PC-3 (cell line): ENCODE measurements around the gene GFOD2. TPM values are rescaled to one million over a fixed set of nuclear protein-coding genes. Genes with fewer than 3 reads are reported as not detected.

Experiments
- ATAC-seq: fragments of 200-7000 bp; cut with Tn5 transposase; 2 replicates; pipeline ENCODE4 v1.9.1; 2020; ENCODE audit warnings: mild to moderate bottlenecking, moderate library complexity
- BruUV-seq: library from RNA; stranded (reverse); fragments of 400-500 nt; replicated peaks from 2 replicates; lab custom pipeline; 2021; lab: Mats Ljungman, UMichigan
- CTCF ChIA-PET: fragments of 300-600 bp; sonication (Branson Sonifier 250); formaldehyde crosslinking; loops from one replicate; lab custom pipeline; 2022; ENCODE audit warnings: antibody characterized with exemption; lab: Charles Lee
- POLR2A ChIA-PET: fragments of 300-600 bp; sonication (Branson Sonifier 250); formaldehyde crosslinking; loops from one replicate; lab custom pipeline; 2022; ENCODE audit warnings: antibody characterized with exemption; ENCODE audit not compliant: unreplicated experiment; lab: Charles Lee
- DNase-seq: peaks from one replicate; pipeline ENCODE4 v3.0.0-alpha.2; 2015
- H2AFZ ChIP-seq: fragments of 300-600 bp; sonication (generic); 2 replicates; pipeline ENCODE4 v1.6.0; 2016; ENCODE audit warnings: antibody characterized with exemption, low read length
- H3F3A ChIP-seq: fragments of 300-600 bp; sonication (generic); one replicate; pipeline ENCODE4 v1.6.0; 2017; ENCODE audit warnings: antibody characterized with exemption, low read length, control low read depth, mild to moderate bottlenecking; ENCODE audit not compliant: unreplicated experiment
- H3K27ac ChIP-seq: fragments of 300-600 bp; sonication (generic); 2 replicates; pipeline ENCODE4 v1.5.1; 2016; ENCODE audit warnings: mild to moderate bottlenecking, low read length
- H3K27me3 ChIP-seq: fragments of 300-600 bp; sonication (generic); 2 replicates; pipeline ENCODE4 v1.6.1; 2016; ENCODE audit warnings: low read length, mixed read lengths
- H3K36me3 ChIP-seq: fragments of 300-600 bp; sonication (generic); 2 replicates; pipeline ENCODE4 v1.6.1; 2016; ENCODE audit warnings: low read depth, mixed run types, low read length, mixed read lengths
- H3K4me1 ChIP-seq: fragments of 300-600 bp; sonication (generic); 2 replicates; pipeline ENCODE4 v1.5.1; 2016; ENCODE audit warnings: low read length; ENCODE audit not compliant: insufficient read depth
- H3K4me2 ChIP-seq: fragments of 300-600 bp; sonication (generic); 2 replicates; pipeline ENCODE4 v1.6.0; 2016; ENCODE audit warnings: low read length
- H3K4me3 ChIP-seq: fragments of 300-600 bp; sonication (generic); 2 replicates; pipeline ENCODE4 v1.5.1; 2016; ENCODE audit warnings: mild to moderate bottlenecking, low read length, mixed read lengths
- H3K79me2 ChIP-seq: fragments of 300-600 bp; sonication (generic); 2 replicates; pipeline ENCODE4 v1.6.1; 2017; ENCODE audit warnings: low read length, mixed read lengths
- H3K9ac ChIP-seq: fragments of 300-600 bp; sonication (generic); 2 replicates; pipeline ENCODE4 v1.6.0; 2016; ENCODE audit warnings: mild to moderate bottlenecking, low read length
- H3K9me2 ChIP-seq: fragments of 300-600 bp; sonication (generic); replicated peaks from 2 replicates; pipeline ENCODE4 v1.6.1; 2016; ENCODE audit warnings: mixed run types, low read length, mixed read lengths
- H3K9me3 ChIP-seq: fragments of 300-600 bp; sonication (generic); 2 replicates; pipeline ENCODE4 v1.6.1; 2016; ENCODE audit warnings: low read length, mixed read lengths
- H4K20me1 ChIP-seq: fragments of 300-600 bp; sonication (generic); 2 replicates; pipeline ENCODE4 v1.6.1; 2016; ENCODE audit warnings: low read length, mixed read lengths
- EZH2 ChIP-seq: fragments of 300-600 bp; sonication (generic); IDR thresholded peaks from one replicate; pipeline ENCODE4 v1.6.1; 2017; ENCODE audit warnings: antibody characterized with exemption, mild to moderate bottlenecking, low read length; ENCODE audit not compliant: unreplicated experiment
- EZH2phosphoT487 ChIP-seq: fragments of 300-600 bp; sonication (generic); IDR thresholded peaks from 2 replicates; pipeline ENCODE4 v1.6.1; 2018; ENCODE audit warnings: mild to moderate bottlenecking, antibody characterized with exemption, low read length, borderline replicate concordance
- intact Hi-C: fragments of 100-400 bp; cut with micrococcal nuclease; formaldehyde crosslinking; loops from 2 replicates; pipeline ENCODE4 v1.9.0; 2023
- total RNA-seq: library from RNA; depleted of rRNA; stranded (reverse); fragments of >200 nt; gene quantifications from 2 replicates; pipeline ENCODE4 v1.2.3, GENCODE V29; 2014
- TF ChIP-seq, protein P1 (sequence below): fragments of 300-600 bp; sonication (generic); conservative IDR thresholded peaks from 2 replicates; pipeline ENCODE4 v1.5.1; 2017; ENCODE audit warnings: antibody characterized with exemption, low read depth, mild to moderate bottlenecking, low read length

Gene GFOD2
- total RNA-seq, 1 experiment from 2014 or later: 21.8 TPM

DNA sequence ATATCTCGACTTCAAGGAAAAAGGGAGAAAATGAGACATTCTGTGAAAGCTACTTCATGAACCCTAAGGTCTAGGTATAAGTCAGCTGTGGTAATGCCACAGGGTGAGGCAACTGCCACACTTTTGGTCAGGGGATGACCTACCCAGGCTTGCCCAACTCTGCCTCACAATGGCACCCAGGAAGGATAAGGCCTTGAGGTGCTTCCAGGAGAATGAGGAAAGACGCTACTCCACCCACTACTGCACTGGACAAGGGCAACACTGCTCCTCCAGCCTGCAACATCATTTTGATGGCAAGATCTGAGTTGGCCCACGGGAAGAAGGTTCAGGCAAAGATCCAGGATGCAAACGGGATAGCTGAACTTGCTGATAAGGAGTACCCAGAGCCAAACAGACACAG, 22.0 kb upstream of the GFOD2 start:
- Histone ChIP-seq H3K27me3 (no peaks in the 10 kb centered on the region), H3F3A (no peaks in the 10 kb centered on the region), H3K27ac (no peak overlapping the region), H3K9me2 (no peaks in the 10 kb centered on the region), H3K79me2 (no peaks in the 10 kb centered on the region), H3K4me3 (no peak overlapping the region), H3K4me2 (no peak overlapping the region), H2AFZ (no peak overlapping the region), H3K4me1 (no peaks in the 10 kb centered on the region), H4K20me1 (no peaks in the 10 kb centered on the region), H3K9ac (no peak overlapping the region), H3K9me3 (no peaks in the 10 kb centered on the region), H3K36me3 (no peaks in the 10 kb centered on the region)
- ATAC-seq (no peak), DNase-seq (no peak)
- intact Hi-C loops: no loop called here
- CTCF ChIA-PET: no interaction called here
- no TSS peak for BruUV-seq
- TF ChIP-seq EZH2 (no peak), EZH2phosphoT487 (no peak)
- TF ChIP-seq, protein P1, sequence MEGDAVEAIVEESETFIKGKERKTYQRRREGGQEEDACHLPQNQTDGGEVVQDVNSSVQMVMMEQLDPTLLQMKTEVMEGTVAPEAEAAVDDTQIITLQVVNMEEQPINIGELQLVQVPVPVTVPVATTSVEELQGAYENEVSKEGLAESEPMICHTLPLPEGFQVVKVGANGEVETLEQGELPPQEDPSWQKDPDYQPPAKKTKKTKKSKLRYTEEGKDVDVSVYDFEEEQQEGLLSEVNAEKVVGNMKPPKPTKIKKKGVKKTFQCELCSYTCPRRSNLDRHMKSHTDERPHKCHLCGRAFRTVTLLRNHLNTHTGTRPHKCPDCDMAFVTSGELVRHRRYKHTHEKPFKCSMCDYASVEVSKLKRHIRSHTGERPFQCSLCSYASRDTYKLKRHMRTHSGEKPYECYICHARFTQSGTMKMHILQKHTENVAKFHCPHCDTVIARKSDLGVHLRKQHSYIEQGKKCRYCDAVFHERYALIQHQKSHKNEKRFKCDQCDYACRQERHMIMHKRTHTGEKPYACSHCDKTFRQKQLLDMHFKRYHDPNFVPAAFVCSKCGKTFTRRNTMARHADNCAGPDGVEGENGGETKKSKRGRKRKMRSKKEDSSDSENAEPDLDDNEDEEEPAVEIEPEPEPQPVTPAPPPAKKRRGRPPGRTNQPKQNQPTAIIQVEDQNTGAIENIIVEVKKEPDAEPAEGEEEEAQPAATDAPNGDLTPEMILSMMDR: no peak
- POLR2A ChIA-PET: interaction anchor here (0.7 to 1.0 kb wide), 2 partner anchors 15 to 22 kb away, joined by 3 to 4 read pairs; no protein-coding TSS in a partner anchor

DNA sequence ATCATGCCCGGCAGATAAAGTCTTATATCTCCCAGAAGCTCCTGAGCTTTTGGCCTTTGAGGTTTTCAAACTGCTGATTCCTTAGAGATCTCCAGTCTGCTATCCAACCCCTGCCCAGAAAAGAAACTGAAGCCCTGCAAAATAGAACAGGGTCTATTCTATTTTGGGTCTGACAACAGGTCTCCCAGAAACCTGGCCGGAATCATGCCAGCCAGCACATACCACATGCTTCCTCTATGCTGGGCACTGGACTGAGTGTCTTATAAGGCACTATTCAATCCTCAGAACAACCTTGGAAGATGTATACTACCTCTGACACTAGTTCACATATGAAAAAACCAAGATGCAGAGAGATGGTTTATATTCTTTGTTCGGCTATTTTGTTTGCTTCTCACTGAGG, 21.3 kb upstream of the GFOD2 start:
- CTCF ChIA-PET: no interaction called here
- POLR2A ChIA-PET: interaction anchor here (0.7 to 1.0 kb wide), 2 partner anchors 14 to 21 kb away, joined by 3 to 4 read pairs; no protein-coding TSS in a partner anchor

DNA sequence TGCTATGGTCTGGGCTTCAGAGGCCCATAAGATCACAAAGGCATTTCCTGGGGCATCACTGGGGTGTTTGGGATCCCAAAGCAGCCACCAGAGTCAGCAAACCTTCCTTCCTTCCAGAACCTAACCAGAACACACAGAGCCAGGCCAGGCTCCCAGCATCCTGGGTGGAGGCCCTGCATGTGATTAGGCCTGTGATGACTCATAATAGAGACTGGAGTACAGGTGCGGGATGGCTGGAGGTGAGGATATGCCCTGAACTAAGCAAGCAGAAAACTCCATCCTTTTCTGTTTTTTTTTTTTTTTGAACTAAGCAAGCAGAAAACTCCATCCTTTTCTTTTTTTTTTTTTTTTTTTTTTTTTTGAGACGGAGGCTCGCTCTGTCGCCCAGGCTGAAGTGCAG, 17.7 kb upstream of the GFOD2 start:
- Histone ChIP-seq H3K9me2 (no peaks in the 10 kb centered on the region), H3K4me2 (no peak overlapping the region), H3K4me3 (no peak overlapping the region), H3K9ac (no peak overlapping the region), H3K27me3 (no peaks in the 10 kb centered on the region), H4K20me1 (no peaks in the 10 kb centered on the region), H2AFZ (no peak overlapping the region), H3K27ac (no peak overlapping the region), H3K36me3 (no peaks in the 10 kb centered on the region), H3K9me3 (no peaks in the 10 kb centered on the region), H3K79me2 (no peaks in the 10 kb centered on the region), H3K4me1 (no peaks in the 10 kb centered on the region), H3F3A (no peaks in the 10 kb centered on the region)
- DNase-seq (no peak), ATAC-seq (no peak; the same call in 1 of the 2 replicates)
- ChIA-PET CTCF (no interaction called here), POLR2A (no interaction called here)
- BruUV-seq: no TSS peak
- TF ChIP-seq EZH2phosphoT487 (no peak), EZH2 (no peak)
- TF ChIP-seq, protein P1: no peak
- intact Hi-C loops: no loop called here

More for the DNA sequence above, 21.3 kb upstream of the GFOD2 start:
- Histone ChIP-seq H3K79me2 (no peaks in the 10 kb centered on the region), H4K20me1 (no peaks in the 10 kb centered on the region), H3F3A (no peaks in the 10 kb centered on the region), H3K4me2 (no peak overlapping the region), H3K27ac (no peak overlapping the region), H3K9me3 (no peaks in the 10 kb centered on the region), H2AFZ (no peak overlapping the region), H3K36me3 (no peaks in the 10 kb centered on the region), H3K27me3 (no peaks in the 10 kb centered on the region), H3K4me1 (no peaks in the 10 kb centered on the region), H3K4me3 (no peak overlapping the region), H3K9me2 (no peaks in the 10 kb centered on the region), H3K9ac (no peak overlapping the region)
- no peak for ATAC-seq
- BruUV-seq: no TSS peak
- no peak for DNase-seq
- TF ChIP-seq EZH2phosphoT487: no peak
- no peak for TF ChIP-seq EZH2
- TF ChIP-seq, protein P1: no peak
- intact Hi-C loops: no loop called here
